H1 (cell line): ENCODE data around the gene FCMR. TPM values are rescaled to one million over a fixed set of nuclear protein-coding genes. Genes with fewer than 3 reads are reported as not detected.

Source experiments
- CTCF ChIA-PET: fragments of 300-600 bp; sonication (Branson Sonifier 250); formaldehyde crosslinking; loops from one replicate; lab custom pipeline; 2021; ENCODE audit not compliant: partially characterized antibody; lab: Charles Lee
- POLR2A ChIA-PET: fragments of 300-600 bp; sonication (Branson Sonifier 250); formaldehyde crosslinking; loops from one replicate; lab custom pipeline; 2021; ENCODE audit warnings: inconsistent platforms; ENCODE audit not compliant: partially characterized antibody; lab: Charles Lee
- DNase-seq, 2 experiments: peaks; one replicate each; pipeline versions ENCODE4 v3.0.0 to v3.0.0-alpha.2; 2010 to 2022; ENCODE audit warnings: low spot score in 2 of 2, low read depth in 1 of 2, mixed read lengths in 1 of 2
- FAIRE-seq: peaks from 2 replicates; lab custom pipeline; 2011; peaks lifted over from hg19 to GRCh38; lab: Jason Lieb, UNC
- H2AFZ ChIP-seq: 2 replicates; pipeline ENCODE4 v1.8.1; 2012; ENCODE audit warnings: low read length, inconsistent platforms
- H2AK5ac ChIP-seq: 2 replicates; pipeline ENCODE4 v1.6.1; 2013; ENCODE audit warnings: low read depth, low read length
- H2BK120ac ChIP-seq: replicated peaks from 2 replicates; pipeline ENCODE3; 2013; ENCODE audit warnings: low read depth, low read length, inconsistent platforms
- H2BK12ac ChIP-seq: 2 replicates; pipeline ENCODE4 v1.6.1; 2013; ENCODE audit warnings: low read depth, low read length
- H2BK15ac ChIP-seq: 2 replicates; pipeline ENCODE4 v1.6.1; 2013; ENCODE audit warnings: low read length
- H2BK20ac ChIP-seq: 2 replicates; pipeline ENCODE4 v1.6.1; 2013; ENCODE audit warnings: low read length
- H2BK5ac ChIP-seq: 2 replicates; pipeline ENCODE4 v1.6.1; 2013; ENCODE audit warnings: low read depth, low read length
- H3K14ac ChIP-seq: 2 replicates; pipeline ENCODE4 v1.6.1; 2013; ENCODE audit warnings: inconsistent platforms; ENCODE audit not compliant: insufficient read length
- H3K18ac ChIP-seq: 2 replicates; pipeline ENCODE4 v1.6.1; 2013; ENCODE audit warnings: low read length; ENCODE audit errors: extremely low read depth
- H3K23ac ChIP-seq: 2 replicates; pipeline ENCODE4 v1.6.1; 2013; ENCODE audit warnings: inconsistent platforms; ENCODE audit not compliant: insufficient read length
- H3K23me2 ChIP-seq: 2 replicates; pipeline ENCODE4 v1.6.1; 2013; ENCODE audit warnings: low read depth, low read length
- H3K27ac ChIP-seq: 2 replicates; pipeline ENCODE4 v1.6.1; 2011; ENCODE audit warnings: low read depth, low read length, inconsistent platforms
- H3K27me3 ChIP-seq, 4 experiments: replicated peaks in 1 of 4; 1 replicate in 1 of 4; 2 replicates in 3 of 4; pipeline versions ENCODE4 v1.6.1 to v1.8.1; 2011 to 2013; ENCODE audit warnings: low read length in 3 of 4, mild to moderate bottlenecking in 3 of 4, inconsistent platforms in 2 of 4, mixed read lengths in 2 of 4, moderate library complexity in 1 of 4; ENCODE audit not compliant: control insufficient read depth in 3 of 4, insufficient read depth in 3 of 4; ENCODE audit errors: extremely low read depth in 1 of 4
- H3K36me3 ChIP-seq, 4 experiments: 2 replicates each; pipeline versions ENCODE4 v1.6.1 to v1.8.1; 2011 to 2013; ENCODE audit warnings: mild to moderate bottlenecking in 4 of 4, low read length in 3 of 4, moderate library complexity in 2 of 4, control low read depth in 1 of 4, inconsistent platforms in 1 of 4; ENCODE audit not compliant: insufficient read depth in 4 of 4, control insufficient read depth in 2 of 4
- H3K4ac ChIP-seq: replicated peaks from 2 replicates; pipeline ENCODE3; 2013; ENCODE audit warnings: low read length, low read depth, mixed read lengths, inconsistent platforms; ENCODE audit not compliant: insufficient read length
- H3K4me1 ChIP-seq, 4 experiments: replicated peaks in 1 of 4; 1 replicate in 1 of 4; 2 replicates in 3 of 4; pipeline versions ENCODE4 v1.6.1 to v1.8.1; 2011 to 2013; ENCODE audit warnings: low read length in 3 of 4, inconsistent platforms in 2 of 4, mixed read lengths in 1 of 4; ENCODE audit not compliant: insufficient read depth in 4 of 4, control insufficient read depth in 3 of 4
- H3K4me2 ChIP-seq, 2 experiments: 2 replicates each; pipeline versions ENCODE4 v1.6.1 to v1.8.1; 2011 to 2013; ENCODE audit warnings: low read depth in 2 of 2, low read length in 2 of 2, control low read depth in 1 of 2, inconsistent platforms in 1 of 2, mild to moderate bottlenecking in 1 of 2; ENCODE audit not compliant: insufficient read depth in 1 of 2
- H3K4me3 ChIP-seq, 4 experiments: fragments of 200-600, 300-600 bp in 1 of 4; sonication (generic), shearing (Covaris generic), sonication (Bioruptor Twin) in 1 of 4; 2 replicates each; pipeline versions ENCODE4 v1.5.1 to v1.8.1; 2011 to 2016; ENCODE audit warnings: low read length in 4 of 4, low read depth in 3 of 4, control low read depth in 2 of 4, inconsistent platforms in 2 of 4, mild to moderate bottlenecking in 2 of 4, mixed read lengths in 1 of 4, moderate library complexity in 1 of 4; ENCODE audit not compliant: insufficient read depth in 2 of 4; ENCODE audit errors: extremely low read depth in 1 of 4
- H3K56ac ChIP-seq: replicated peaks from 2 replicates; pipeline ENCODE3; 2013; ENCODE audit warnings: low read depth, mild to moderate bottlenecking, mixed read lengths, low read length, inconsistent platforms; ENCODE audit not compliant: insufficient read length
- H3K79me1 ChIP-seq: 2 replicates; pipeline ENCODE4 v1.6.1; 2013; ENCODE audit warnings: low read depth, low read length, control low read depth
- H3K79me2 ChIP-seq, 2 experiments: 2 replicates each; pipeline versions ENCODE4 v1.6.1 to v1.8.1; 2012 to 2013; ENCODE audit warnings: low read length in 2 of 2, mild to moderate bottlenecking in 2 of 2, inconsistent platforms in 1 of 2; ENCODE audit not compliant: insufficient read depth in 2 of 2, control insufficient read depth in 1 of 2
- H3K9ac ChIP-seq, 4 experiments: replicated peaks in 1 of 4; 1 replicate in 1 of 4; 2 replicates in 3 of 4; pipeline versions ENCODE4 v1.6.1 to v1.8.1; 2011 to 2013; ENCODE audit warnings: low read depth in 3 of 4, low read length in 3 of 4, control low read depth in 2 of 4, mild to moderate bottlenecking in 2 of 4, moderate library complexity in 2 of 4, inconsistent platforms in 1 of 4; ENCODE audit errors: extremely low read depth in 1 of 4
- H3K9me3 ChIP-seq, 2 experiments: 2 replicates each; pipeline versions ENCODE4 v1.6.1 to v1.8.1; 2012 to 2013; ENCODE audit warnings: mild to moderate bottlenecking in 2 of 2, moderate library complexity in 2 of 2, control low read depth in 1 of 2, inconsistent platforms in 1 of 2, low read depth in 1 of 2, low read length in 1 of 2, mixed read lengths in 1 of 2; ENCODE audit not compliant: insufficient read depth in 2 of 2
- H4K20me1 ChIP-seq, 2 experiments: replicated peaks in 1 of 2; 2 replicates each; pipeline versions ENCODE3 to v1.8.1; 2011 to 2013; ENCODE audit warnings: inconsistent platforms in 2 of 2, low read length in 2 of 2, mild to moderate bottlenecking in 1 of 2; ENCODE audit not compliant: insufficient read depth in 2 of 2, control insufficient read depth in 1 of 2
- H4K5ac ChIP-seq: 2 replicates; pipeline ENCODE4 v1.6.1; 2013; ENCODE audit warnings: low read length, low read depth, mixed read lengths, inconsistent platforms; ENCODE audit not compliant: insufficient read length
- H4K8ac ChIP-seq: 2 replicates; pipeline ENCODE4 v1.8.0; 2013; ENCODE audit warnings: mild to moderate bottlenecking, moderate library complexity, low read length, inconsistent platforms; ENCODE audit not compliant: insufficient read depth; ENCODE audit errors: extremely low read depth
- H4K91ac ChIP-seq: replicated peaks from 2 replicates; pipeline ENCODE3; 2013; ENCODE audit warnings: low read length, mixed read lengths, inconsistent platforms; ENCODE audit not compliant: insufficient read length
- TBP ChIP-seq: IDR thresholded peaks from 2 replicates; pipeline ENCODE4 v1.6.1; 2011; ENCODE audit warnings: low read depth, low read length, improper control_type of control experiment
- WGBS, 2 experiments: shearing (Covaris generic) in 1 of 2; methylation state at CpG; one replicate each; pipeline versions ENCODE4 v1.1.6 to v1.1.7; 2013 to 2015; ENCODE audit warnings: low lambda C conversion rate in 2 of 2, mixed read lengths in 2 of 2, inconsistent platforms in 1 of 2, low coverage in 1 of 2, missing lambda C conversion rate in 1 of 2; ENCODE audit not compliant: insufficient replicate concordance in 2 of 2, insufficient coverage in 1 of 2, insufficient read length in 1 of 2; ENCODE audit errors: extremely low coverage in 1 of 2, missing lambda C conversion rate in 1 of 2; 5-methylcytosine and 5-hydroxymethylcytosine counted together
- polyA plus RNA-seq, 7 experiments: library from polyadenylated mRNA; depleted of rRNA in 3 of 7; stranded (reverse) in 5 of 7; unstranded in 2 of 7; fragments of >200 nt in 5 of 7; fragments of 200-250 nt in 2 of 7; gene quantifications; 1 replicate in 5 of 7; 2 replicates in 1 of 7; 4 replicates in 1 of 7; pipeline versions ENCODE4 v1.2.1 to v1.2.3, GENCODE V29; 2011 to 2013; ENCODE audit warnings: missing spikeins in 2 of 7, mixed read lengths in 2 of 7
- total RNA-seq: library from RNA; stranded (reverse); fragmentation: NEBNext Ultra II Directional; extraction: Animal tissue kit (Norgen Biotek cat#: 25700); gene quantifications from 2 replicates; pipeline ENCODE4 v1.2.1, GENCODE V29; 2021

The FCMR gene
- total and polyA plus RNA-seq, 2 of the 8 experiments (the other 6 are each of a cell fraction or from before 2014, with no cell fraction given) = 0.53 TPM; not detected in 1

DNA sequence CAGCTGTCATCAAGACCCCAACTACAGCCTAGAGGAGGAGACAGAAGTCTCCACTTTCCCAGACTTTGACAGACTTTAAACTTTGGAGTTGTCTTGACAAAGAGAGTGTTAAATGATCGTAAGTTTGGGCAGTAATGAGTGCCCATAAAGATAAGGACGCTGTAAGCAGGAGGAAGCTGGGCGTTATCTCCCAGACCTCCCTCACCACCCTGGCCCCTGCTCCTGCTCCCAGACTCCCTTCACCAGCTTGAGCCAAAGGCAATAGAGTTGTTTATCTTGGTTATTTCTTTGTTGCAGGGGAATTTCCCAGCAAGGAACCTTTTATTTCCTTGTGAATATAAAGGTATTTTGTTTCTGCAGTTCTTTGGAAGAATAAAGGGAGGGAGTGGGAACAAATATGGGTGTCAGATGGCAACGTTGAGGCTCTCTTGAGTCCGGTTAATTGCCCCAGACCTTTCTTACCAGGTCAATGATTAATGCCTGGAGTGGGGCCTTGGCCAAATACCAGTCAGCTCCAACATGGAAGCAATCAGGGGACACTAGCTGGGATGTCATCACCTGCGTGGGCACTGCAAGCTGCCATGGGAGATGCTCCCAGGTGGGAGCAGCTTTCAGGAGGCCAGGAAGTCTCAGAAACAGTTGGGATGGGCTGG lies 20.2 kb upstream of the FCMR start:
- ChIA-PET POLR2A (no interaction called here), CTCF (interaction anchor here (0.6 to 13.7 kb wide), 7 partner anchors 11 to 482 kb away, joined by 3 to 226 read pairs (median 4); no protein-coding TSS in a partner anchor)
- Histone ChIP-seq H3K27ac (no peak overlapping the region), H4K5ac (no peak overlapping the region), H3K4me2 (no peak overlapping the region), H3K9ac (no peak overlapping the region), H3K56ac (no peak overlapping the region), H4K8ac (no peak overlapping the region), H3K18ac (no peak overlapping the region), H4K91ac (no peak overlapping the region), H3K23ac (no peak overlapping the region), H3K4ac (no peak overlapping the region), H3K14ac (no peak overlapping the region), H2BK5ac (no peak overlapping the region), H3K79me2 (no peaks in the 10 kb centered on the region), H3K27me3 (no peaks in the 10 kb centered on the region), H2BK12ac (no peak overlapping the region), H3K79me1 (no peaks in the 10 kb centered on the region), H4K20me1 (no peaks in the 10 kb centered on the region), H2BK20ac (no peak overlapping the region), H3K4me1 (no peaks in the 10 kb centered on the region; a peak in 1 of 7 replicates), H2AK5ac (no peak overlapping the region), H3K9me3 (no peaks in the 10 kb centered on the region), H3K23me2 (no peaks in the 10 kb centered on the region), H2BK120ac (no peak overlapping the region), H3K36me3 (no peaks in the 10 kb centered on the region), H2AFZ (no peak overlapping the region), H2BK15ac (no peak overlapping the region), H3K4me3 (no peak overlapping the region)
- no peak for TF ChIP-seq TBP
- WGBS, 2 experiments = 83% methylated on average over 6 of the region's 6 CpGs; no CpG with 5 or more reads in 1 of the 2 experiments
- DNase-seq = no peak
- FAIRE-seq = no peak
